Lung microvascular endothelial cell (primary cell): ENCODE data around the gene TSPAN5. TPM values are rescaled to one million over a fixed set of nuclear protein-coding genes. Genes with fewer than 3 reads are reported as not detected.

ENCODE experiments used
- DNase-seq, 2 donors: peaks; one replicate each; pipeline versions ENCODE4 v3.0.0 to v3.0.0-alpha.2; 2010; ENCODE audit warnings: low read depth in 2 of 2
- total RNA-seq: library from RNA; depleted of rRNA; stranded (reverse); fragments of >200 nt; gene quantifications from 2 replicates; pipeline ENCODE4 v1.2.1, GENCODE V29; 2014

Gene TSPAN5
- total RNA-seq, 1 donor from 2014 or later: 83.9 TPM

- DNase-seq: no peak
Observed at GRCh38 chr4:98586962-98587354, 71.5 kb downstream of the TSPAN5 start.

DNA sequence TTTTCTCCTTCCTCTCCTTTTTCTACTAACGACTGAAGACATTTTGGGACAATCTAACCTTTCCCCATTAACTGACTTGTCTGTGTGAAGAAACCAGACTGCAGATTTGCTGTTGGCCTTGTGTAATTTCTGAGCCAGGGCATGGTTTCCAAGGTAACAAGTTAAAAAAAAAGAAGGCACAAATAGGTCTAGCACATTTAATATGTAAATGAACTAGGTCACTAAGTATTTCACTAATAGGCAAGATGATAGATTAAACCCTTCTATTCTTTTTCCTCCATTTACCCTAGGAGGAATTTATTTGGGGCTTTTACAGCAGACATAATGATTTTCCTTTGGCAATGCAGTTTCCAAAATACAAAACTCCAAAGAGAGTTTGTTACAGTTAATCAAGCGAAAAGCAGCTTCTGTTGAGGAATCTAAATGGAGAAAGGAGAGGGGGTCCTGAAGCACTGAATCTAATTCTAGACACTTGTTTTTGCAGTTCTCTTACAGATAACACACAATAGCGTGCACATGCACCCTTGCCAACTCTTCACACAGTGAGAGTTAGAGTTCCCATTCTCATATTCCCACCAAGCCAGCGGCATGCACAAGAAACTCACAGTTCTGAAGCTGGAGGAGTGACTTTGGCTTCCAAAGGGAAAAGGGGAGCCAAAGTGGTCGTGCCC lies 72.0 kb downstream of the TSPAN5 start:
- no peak for DNase-seq

DNA sequence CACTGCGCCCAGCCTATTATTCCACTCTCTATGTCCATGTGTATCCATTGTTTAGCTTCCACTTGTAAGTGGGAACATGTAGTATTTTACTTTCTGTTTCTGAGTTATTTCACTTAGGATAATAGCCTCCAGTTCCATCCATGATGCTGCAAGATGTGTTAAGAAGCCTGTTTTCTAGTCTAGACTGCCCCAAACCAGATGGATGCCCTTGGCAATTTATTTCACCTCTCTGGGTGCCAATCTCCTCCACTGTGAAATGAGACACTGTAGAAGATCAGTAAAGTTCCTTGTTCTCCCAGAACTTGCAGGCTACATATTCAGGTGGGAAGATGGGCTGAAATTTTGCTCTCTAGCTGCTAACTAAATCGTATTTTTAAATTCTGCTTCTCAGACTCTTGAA lies 72.8 kb downstream of the TSPAN5 start:
- DNase-seq: no peak

DNA sequence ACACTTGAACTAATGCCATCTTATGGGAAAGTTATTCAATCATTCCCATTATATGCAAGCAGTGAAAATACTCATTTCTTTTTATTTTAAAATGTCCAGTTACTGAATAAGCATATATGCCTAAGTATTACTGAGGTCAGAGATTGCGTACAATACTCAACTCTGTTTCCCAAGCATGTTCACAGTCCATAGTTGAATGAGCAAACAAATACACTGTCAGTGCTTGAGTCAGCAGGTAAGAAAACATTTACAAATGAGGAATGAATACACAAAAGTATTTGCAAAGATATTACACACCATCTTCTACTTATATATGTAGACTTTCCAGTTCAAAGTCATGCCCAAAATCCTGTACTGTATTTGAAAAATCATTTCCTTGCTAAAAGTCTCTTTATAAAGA lies 74.1 kb downstream of the TSPAN5 start:
- DNase-seq: no peak

GRCh38 chr4:98583265-98583664 lies 75.1 kb downstream of the TSPAN5 start:
- DNase-seq: no peak

DNA sequence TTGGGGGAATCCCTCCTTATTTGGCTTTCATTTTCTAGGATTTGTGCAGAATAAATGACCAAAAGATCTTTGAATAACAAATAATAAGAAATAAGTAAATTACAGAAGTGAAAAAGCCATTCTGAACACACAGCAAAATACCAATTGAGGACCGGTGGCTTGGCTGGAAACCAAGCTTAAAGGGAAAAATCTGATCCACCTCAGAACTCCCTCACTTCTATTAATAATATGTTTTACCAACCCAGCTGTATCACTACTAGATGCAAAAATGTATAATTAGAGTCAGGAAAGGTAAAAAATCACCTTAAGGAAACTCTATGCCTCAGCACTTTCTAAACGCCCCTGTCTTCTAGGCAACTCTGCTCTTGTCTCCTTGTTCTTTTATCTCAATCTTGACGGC lies 77.3 kb downstream of the TSPAN5 start:
- DNase-seq: no peak

DNA sequence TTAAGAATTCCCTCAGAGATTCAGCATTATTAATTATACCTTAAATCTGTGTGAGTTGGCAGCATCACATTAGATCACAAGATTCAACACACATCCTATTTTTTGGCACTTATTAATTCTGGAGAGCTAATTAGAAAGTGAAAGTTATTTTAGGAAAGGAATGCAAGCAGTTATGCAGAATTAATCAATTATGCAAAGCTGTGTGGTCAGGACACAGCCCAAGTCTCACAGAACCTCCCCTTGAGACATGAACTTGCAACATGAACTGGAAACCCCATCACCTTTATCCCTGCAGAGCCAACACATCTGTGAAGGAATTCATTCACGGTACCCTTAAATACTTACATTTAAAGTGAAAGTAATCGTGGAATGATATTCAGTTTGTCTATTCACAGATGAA lies 80.5 kb downstream of the TSPAN5 start:
- no peak for DNase-seq

DNA sequence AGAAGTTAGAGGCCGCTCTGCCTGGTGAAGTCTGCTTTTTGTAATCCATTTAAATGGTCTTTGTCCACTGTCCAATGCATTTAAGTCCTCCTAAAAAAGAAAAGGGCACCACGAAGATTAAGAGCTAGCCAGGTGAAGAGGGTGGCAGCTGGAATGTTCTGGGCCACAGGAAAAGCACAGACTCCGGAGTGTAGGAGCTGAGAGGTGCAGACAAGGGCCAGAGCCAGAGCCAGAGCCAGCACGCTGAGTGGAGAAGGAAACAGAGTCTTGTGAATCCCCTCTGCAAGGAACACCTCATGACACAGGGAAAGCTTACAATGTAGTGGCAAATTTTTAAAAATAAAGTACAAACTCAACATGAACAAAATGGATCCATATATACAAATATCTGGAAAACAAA lies 83.6 kb downstream of the TSPAN5 start:
- no peak for DNase-seq

GRCh38 chr4:98573791-98574190 lies 84.6 kb downstream of the TSPAN5 start:
- no peak for DNase-seq

DNA sequence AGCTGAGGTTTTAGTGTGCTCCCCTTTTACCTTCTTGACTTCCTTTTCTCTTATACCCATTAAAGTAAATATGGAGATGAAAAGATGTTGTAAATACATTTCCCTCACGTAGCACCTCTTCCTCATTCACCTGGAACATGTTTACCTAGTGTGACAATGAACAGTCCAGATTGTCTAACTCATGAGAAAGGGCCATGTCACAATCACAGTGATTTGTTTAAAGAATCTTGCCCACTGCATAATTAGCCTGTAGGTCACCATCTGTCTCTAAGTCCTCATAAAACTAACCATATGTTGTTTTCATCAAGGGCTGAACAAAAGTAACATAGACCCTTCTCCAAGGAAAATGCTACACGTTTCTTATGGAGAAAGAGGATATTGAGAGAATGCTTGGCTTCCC lies 85.7 kb downstream of the TSPAN5 start:
- no peak for DNase-seq

GRCh38 chr4:98571161-98571786 lies 87.1 kb downstream of the TSPAN5 start:
- DNase-seq: no peak

GRCh38 chr4:98570151-98570797 lies 88.1 kb downstream of the TSPAN5 start:
- no peak for DNase-seq

DNA sequence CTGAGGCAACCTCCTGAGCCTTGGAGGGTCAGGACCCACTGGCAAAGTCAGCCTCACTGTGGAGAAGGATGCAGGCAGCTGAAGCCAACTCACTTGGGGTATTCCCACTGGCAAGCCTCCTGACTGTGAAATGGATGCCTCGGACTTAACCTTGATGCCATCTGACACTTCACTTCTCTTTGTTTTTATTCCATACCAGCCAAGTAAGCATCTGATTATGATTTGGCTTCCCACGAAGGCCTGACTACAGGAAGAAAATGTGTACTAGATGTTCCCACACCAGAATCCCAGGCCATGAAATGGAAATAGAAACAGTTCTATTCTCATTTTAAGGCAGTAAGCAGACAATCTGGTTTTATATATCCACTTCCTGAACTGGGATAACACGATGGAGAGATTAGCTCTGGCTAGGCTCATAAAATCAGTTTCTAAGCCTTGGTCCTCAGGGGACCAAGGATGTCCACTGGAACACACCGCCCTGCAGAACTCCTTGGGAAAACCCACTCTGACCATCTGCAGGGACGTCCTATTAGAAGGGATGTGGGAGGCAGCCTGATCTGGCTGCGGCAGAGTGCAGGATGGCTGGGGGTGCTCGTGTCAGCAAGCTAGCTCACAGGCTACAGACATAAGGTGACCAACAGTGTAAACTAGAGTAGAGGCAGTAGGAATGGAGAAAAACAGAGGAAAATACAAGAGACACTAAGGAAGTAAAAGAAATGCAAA lies 89.3 kb downstream of the TSPAN5 start:
- DNase-seq: peak; percentile 37 to 53

DNA sequence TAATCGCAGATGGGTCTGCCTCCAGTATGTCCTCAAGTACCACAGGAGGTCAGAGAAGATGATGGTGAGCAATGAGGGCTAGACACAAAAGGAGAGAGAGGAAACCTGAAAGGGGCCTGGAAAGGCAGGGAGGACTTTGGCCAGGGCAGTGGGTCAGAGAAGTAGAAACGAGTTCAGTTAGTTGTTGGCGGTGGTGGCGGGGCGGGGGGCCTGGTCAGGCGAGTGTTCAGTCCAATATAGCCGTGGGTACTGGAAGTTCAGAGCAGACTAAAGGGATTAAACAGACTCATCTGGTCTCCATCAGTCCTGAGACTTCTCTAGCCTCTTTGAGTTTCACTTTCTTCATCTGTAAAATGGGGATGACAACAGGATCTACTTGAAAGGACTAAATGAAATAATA lies 90.8 kb downstream of the TSPAN5 start:
- DNase-seq: no peak

DNA sequence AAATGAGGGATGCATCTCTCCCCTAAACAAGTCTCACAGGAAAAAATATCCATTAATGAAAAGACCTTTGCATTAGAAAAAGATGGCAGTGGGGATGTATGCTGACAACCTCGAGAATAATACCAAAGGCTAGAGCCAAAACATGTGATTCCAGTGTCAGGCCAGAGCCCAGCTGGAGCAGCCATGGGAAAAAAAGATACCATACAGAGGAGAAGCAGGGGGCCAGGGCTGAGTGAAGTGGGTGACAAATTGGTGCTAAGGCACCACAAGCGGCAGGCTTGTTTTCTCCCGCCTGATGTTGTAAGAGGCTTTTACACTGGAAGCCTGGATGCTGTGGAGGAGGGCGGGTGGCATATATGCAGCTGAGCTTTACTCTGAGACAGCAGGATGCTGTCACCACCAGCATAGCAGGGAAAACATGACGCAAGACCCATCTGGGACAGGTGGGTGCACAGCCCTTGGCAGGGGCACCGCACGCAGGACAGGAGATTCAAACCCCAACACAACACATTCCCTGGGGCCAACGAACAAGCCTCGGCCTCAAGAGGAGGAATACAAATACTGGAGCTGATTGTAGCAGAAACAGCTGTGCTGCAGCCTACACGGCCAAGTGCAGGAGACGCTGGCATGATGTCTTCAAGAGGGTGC lies 91.9 kb downstream of the TSPAN5 start:
- no peak for DNase-seq

DNA sequence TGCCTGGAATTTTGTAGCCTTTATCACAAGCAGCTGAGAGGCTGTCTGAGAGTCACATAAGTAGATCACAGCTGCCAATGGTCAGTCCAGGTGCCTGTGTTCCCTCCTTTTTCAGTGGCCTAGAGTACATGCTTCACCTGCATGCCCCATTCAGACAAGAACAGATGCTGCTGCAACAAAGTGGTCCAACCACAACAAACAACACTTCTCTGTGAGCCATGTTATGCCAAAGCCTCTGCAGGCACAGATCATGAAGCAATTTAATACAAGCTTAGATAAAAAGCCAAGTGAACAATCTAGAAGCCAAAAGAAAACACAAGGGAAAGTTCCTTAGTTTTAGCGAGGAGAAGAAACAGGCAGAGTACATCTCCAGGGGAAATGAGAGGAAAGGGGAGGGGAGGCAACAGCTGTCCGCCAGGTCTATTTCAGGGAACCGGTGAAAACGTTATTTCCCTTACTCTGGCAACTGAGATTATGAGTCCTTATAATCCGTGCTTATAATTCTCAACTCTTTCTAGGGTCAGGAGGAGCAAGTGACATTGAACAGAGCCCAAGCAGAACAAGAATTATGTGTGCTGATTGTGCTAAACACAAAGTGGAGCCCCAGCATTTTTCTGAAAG lies 92.6 kb downstream of the TSPAN5 start:
- no peak for DNase-seq

- DNase-seq: no peak
Observed at GRCh38 chr4:98564852-98565251, 93.6 kb downstream of the TSPAN5 start.

DNA sequence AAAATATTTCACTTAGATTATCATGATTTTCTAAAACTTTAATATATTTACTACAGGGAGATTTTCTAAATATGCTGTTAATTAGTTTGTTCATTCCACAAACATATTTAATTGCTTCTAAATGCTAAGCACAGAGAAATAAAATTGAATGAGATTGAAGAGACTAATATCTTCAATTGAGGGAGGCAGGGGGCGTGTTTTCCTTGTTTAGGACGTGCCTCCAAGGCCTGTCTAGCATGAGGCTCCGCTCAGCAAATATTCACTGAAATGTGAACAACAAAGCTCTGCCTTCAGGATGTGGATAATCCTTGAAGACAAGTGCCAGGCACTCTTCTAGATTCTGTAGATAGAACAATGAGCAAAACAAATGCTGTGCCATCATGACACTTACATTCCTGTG lies 98.1 kb downstream of the TSPAN5 start:
- no peak for DNase-seq

DNA sequence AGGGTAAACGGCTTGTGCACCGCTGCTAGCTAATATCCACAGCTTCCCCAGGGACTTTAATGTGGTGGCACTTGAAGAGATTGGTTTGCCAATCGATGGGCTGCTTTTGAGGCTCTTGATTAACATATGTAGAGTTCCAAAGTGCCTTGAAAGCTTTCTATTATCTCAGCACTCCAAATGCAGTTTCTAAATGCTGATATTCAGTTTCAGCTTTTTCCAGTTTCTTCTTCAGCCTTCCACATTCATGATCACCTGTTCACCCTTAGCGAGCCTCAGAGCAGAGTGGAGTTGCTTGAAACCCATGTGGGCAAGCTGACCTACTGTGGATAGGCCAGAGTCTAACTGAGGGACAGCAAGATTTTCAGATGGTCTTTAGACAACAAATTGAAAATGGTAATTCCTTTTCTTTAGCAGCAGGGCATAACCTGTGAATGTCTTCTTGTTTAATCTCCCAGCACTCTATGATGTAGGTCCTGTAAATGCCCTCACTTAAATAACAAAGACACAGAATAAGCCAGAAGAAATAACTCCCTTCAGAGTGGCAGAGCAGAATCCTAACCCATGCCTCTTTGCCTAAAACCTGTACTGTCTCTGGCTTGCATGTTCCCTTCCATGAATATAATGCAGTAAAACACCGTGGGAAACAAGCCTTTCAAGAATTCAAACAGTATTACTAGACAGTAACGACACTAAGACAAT lies 99.8 kb downstream of the TSPAN5 start:
- DNase-seq: no peak

- peak; percentile 46 to 78 for DNase-seq
Observed at GRCh38 chr4:98557194-98557892, 101.1 kb downstream of the TSPAN5 start.
